HCT116 (cell line): ENCODE results near the gene HIVEP3.

Experiments
- CTCF ChIP-seq, 3 experiments: fragments of 200-600 bp in 1 of 3; sonication (generic) in 1 of 3; IDR thresholded peaks in 2 of 3; conservative IDR thresholded peaks in 1 of 3; 2 replicates each; pipeline ENCODE4 v1.5.1; 2012 to 2017; ENCODE audit warnings: low read depth in 2 of 3, low read length in 2 of 3, antibody characterized with exemption in 1 of 3, borderline replicate concordance in 1 of 3, control low read depth in 1 of 3, mild to moderate bottlenecking in 1 of 3, mixed read lengths in 1 of 3, mixed run types in 1 of 3, moderate library complexity in 1 of 3; ENCODE audit not compliant: insufficient read depth in 1 of 3
- FOSL1 ChIP-seq: IDR thresholded peaks from 2 replicates; pipeline ENCODE4 v1.6.1; 2012; ENCODE audit warnings: low read depth
- POLR2A ChIP-seq: IDR thresholded peaks from 2 replicates; pipeline ENCODE4 v1.7.0; 2011; ENCODE audit warnings: borderline replicate concordance; ENCODE audit not compliant: insufficient read depth, insufficient read length; ENCODE audit errors: extremely low read depth

DNA sequence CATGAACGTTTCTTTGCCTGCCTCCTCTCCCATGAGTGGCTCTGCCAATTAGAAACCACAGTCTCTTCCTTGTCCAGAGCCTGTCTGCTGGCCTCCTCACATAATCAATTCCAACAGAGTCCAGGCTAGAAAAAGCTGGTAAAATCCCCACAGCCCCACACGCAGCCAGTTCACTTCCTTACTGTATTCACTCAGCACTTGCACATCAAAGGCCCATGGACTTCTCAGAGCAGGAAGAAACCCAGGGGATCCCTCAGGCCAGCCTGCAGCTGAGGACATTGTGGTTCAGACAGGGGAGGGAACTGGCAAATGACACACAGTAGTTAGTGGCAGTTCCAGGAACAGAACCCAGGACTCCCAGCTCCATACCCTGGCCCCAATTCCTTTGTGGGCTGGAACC, 262.7 kb downstream of the HIVEP3 start:
- TF ChIP-seq POLR2A, result no peak
- TF ChIP-seq FOSL1, result no peak
- no peak for TF ChIP-seq CTCF (IDR thresholded peaks at IDR 0.05 in 2 of 3, conservative IDR thresholded peaks at IDR 0.05 in 1 of 3; ENCODE audit: borderline replicate concordance in 1 of 3, insufficient read depth in 1 of 3, low read depth in 2 of 3, low read length in 2 of 3)
